H9 (cell line): Measurements from ENCODE around the gene DDO. TPM values are rescaled to one million over a fixed set of nuclear protein-coding genes. Genes with fewer than 3 reads are reported as not detected.

Source experiments
- DNase-seq: peaks from one replicate; pipeline ENCODE4 v3.0.0-alpha.2; 2017
- H2AFZ ChIP-seq: one replicate; pipeline ENCODE4 v1.6.1; 2013; ENCODE audit warnings: mild to moderate bottlenecking, low read length, control low read depth, moderate library complexity
- H2AK5ac ChIP-seq: 2 replicates; pipeline ENCODE4 v1.6.1; 2013; ENCODE audit warnings: low read length, control low read depth, mixed read lengths; ENCODE audit not compliant: insufficient read length
- H2BK120ac ChIP-seq: one replicate; pipeline ENCODE4 v1.6.1; 2013; ENCODE audit warnings: low read depth, mild to moderate bottlenecking, low read length, control low read depth, inconsistent platforms; ENCODE audit not compliant: poor library complexity, severe bottlenecking
- H2BK12ac ChIP-seq: 2 replicates; pipeline ENCODE4 v1.6.1; 2013; ENCODE audit warnings: low read length, control low read depth, mixed read lengths, low read depth; ENCODE audit not compliant: insufficient read length
- H2BK15ac ChIP-seq: 2 replicates; pipeline ENCODE4 v1.6.1; 2013; ENCODE audit warnings: low read depth, low read length, control low read depth
- H2BK20ac ChIP-seq: one replicate; pipeline ENCODE4 v1.6.1; 2013; ENCODE audit warnings: low read depth, mild to moderate bottlenecking, low read length, control low read depth, inconsistent platforms; ENCODE audit not compliant: poor library complexity, severe bottlenecking
- H2BK5ac ChIP-seq: 2 replicates; pipeline ENCODE4 v1.6.1; 2013; ENCODE audit warnings: low read length, control low read depth, mixed read lengths; ENCODE audit not compliant: insufficient read length
- H3K14ac ChIP-seq: 2 replicates; pipeline ENCODE4 v1.6.1; 2013; ENCODE audit warnings: low read length, control low read depth; ENCODE audit not compliant: insufficient read depth
- H3K18ac ChIP-seq: 2 replicates; pipeline ENCODE4 v1.6.1; 2013; ENCODE audit warnings: low read depth, mild to moderate bottlenecking, mixed read lengths, low read length, control low read depth; ENCODE audit not compliant: insufficient read length
- H3K23ac ChIP-seq: 2 replicates; pipeline ENCODE4 v1.6.1; 2013; ENCODE audit warnings: low read length, control low read depth, mixed read lengths, low read depth; ENCODE audit not compliant: insufficient read length
- H3K23me2 ChIP-seq: 2 replicates; pipeline ENCODE4 v1.6.1; 2013; ENCODE audit warnings: low read depth, mild to moderate bottlenecking, mixed read lengths, low read length, control low read depth; ENCODE audit not compliant: insufficient read length, poor library complexity, severe bottlenecking
- H3K27ac ChIP-seq: 2 replicates; pipeline ENCODE4 v1.5.1; 2013; ENCODE audit warnings: low read length, control low read depth, mixed read lengths, low read depth; ENCODE audit not compliant: insufficient read length
- H3K27me3 ChIP-seq: 2 replicates; pipeline ENCODE4 v1.6.1; 2013; ENCODE audit warnings: low read length, control low read depth, inconsistent platforms; ENCODE audit not compliant: insufficient read depth
- H3K4ac ChIP-seq: 2 replicates; pipeline ENCODE4 v1.6.1; 2013; ENCODE audit warnings: low read depth, mild to moderate bottlenecking, control low read depth, inconsistent platforms, low read length, moderate library complexity
- H3K4me1 ChIP-seq: 2 replicates; pipeline ENCODE4 v1.6.1; 2013; ENCODE audit warnings: low read length, control low read depth, inconsistent platforms; ENCODE audit not compliant: insufficient read depth
- H3K4me2 ChIP-seq: 2 replicates; pipeline ENCODE4 v1.6.1; 2013; ENCODE audit warnings: low read length, control low read depth, mixed read lengths; ENCODE audit not compliant: insufficient read length, insufficient read depth
- H3K56ac ChIP-seq: 2 replicates; pipeline ENCODE4 v1.6.1; 2013; ENCODE audit warnings: low read depth, mild to moderate bottlenecking, mixed read lengths, low read length, control low read depth; ENCODE audit not compliant: insufficient read length
- H3K79me1 ChIP-seq: 2 replicates; pipeline ENCODE4 v1.6.1; 2013; ENCODE audit warnings: low read depth, mild to moderate bottlenecking, moderate library complexity, low read length, control low read depth, inconsistent platforms; ENCODE audit not compliant: insufficient read depth, poor library complexity, severe bottlenecking
- H3K79me2 ChIP-seq: 2 replicates; pipeline ENCODE4 v1.6.1; 2013; ENCODE audit warnings: low read length, control low read depth, inconsistent platforms; ENCODE audit not compliant: insufficient read depth
- H3K9ac ChIP-seq: 2 replicates; pipeline ENCODE4 v1.6.1; 2013; ENCODE audit warnings: low read length, control low read depth, mixed read lengths; ENCODE audit not compliant: insufficient read length; ENCODE audit errors: extremely low read depth
- H3K9me3 ChIP-seq: one replicate; pipeline ENCODE4 v1.6.1; 2013; ENCODE audit warnings: low read depth, low read length, inconsistent platforms; ENCODE audit not compliant: control insufficient read depth
- H3T11ph ChIP-seq: one replicate; pipeline ENCODE4 v1.6.1; 2013; ENCODE audit warnings: mild to moderate bottlenecking, low read length, control low read depth, inconsistent platforms
- H4K20me1 ChIP-seq: one replicate; pipeline ENCODE4 v1.6.1; 2013; ENCODE audit not compliant: control insufficient read depth, insufficient read length, insufficient read depth
- H4K5ac ChIP-seq: 2 replicates; pipeline ENCODE4 v1.6.1; 2013; ENCODE audit warnings: low read depth, mild to moderate bottlenecking, mixed read lengths, low read length, control low read depth; ENCODE audit not compliant: insufficient read length
- H4K8ac ChIP-seq: replicated peaks from 2 replicates; pipeline ENCODE4 v1.6.1; 2013; ENCODE audit warnings: low read length, control low read depth, mixed read lengths, low read depth; ENCODE audit not compliant: insufficient read length
- H4K91ac ChIP-seq: 2 replicates; pipeline ENCODE4 v1.6.1; 2013; ENCODE audit warnings: low read depth, mild to moderate bottlenecking, moderate library complexity, mixed read lengths, low read length, control low read depth; ENCODE audit not compliant: insufficient read length
- H3K27ac Mint-ChIP-seq, 3 experiments: 2 replicates in 2 of 3; 3 replicates in 1 of 3; pipeline ENCODE4 v1.8.0; 2020 to 2021; ENCODE audit warnings: mixed read lengths in 3 of 3, mild to moderate bottlenecking in 1 of 3, moderate library complexity in 1 of 3
- H3K27me3 Mint-ChIP-seq: 2 replicates; pipeline ENCODE4 v1.8.0; 2021; ENCODE audit warnings: low read depth, mild to moderate bottlenecking, moderate library complexity, mixed read lengths
- H3K36me3 Mint-ChIP-seq, 3 experiments: 2 replicates in 2 of 3; 3 replicates in 1 of 3; pipeline ENCODE4 v1.8.0; 2020 to 2021; ENCODE audit warnings: low read depth in 3 of 3, mixed read lengths in 3 of 3; ENCODE audit not compliant: insufficient read depth in 1 of 3
- H3K4me1 Mint-ChIP-seq, 2 experiments: 2 replicates each; pipeline ENCODE4 v1.8.0; 2020; ENCODE audit warnings: mixed read lengths in 2 of 2
- H3K4me3 Mint-ChIP-seq, 2 experiments: 2 replicates in 1 of 2; 3 replicates in 1 of 2; pipeline ENCODE4 v1.8.0; 2020 to 2021; ENCODE audit warnings: mild to moderate bottlenecking in 2 of 2, mixed read lengths in 2 of 2, moderate library complexity in 1 of 2
- H3K9me3 Mint-ChIP-seq, 2 experiments: 2 replicates in 1 of 2; 3 replicates in 1 of 2; pipeline ENCODE4 v1.8.0; 2020; ENCODE audit warnings: mild to moderate bottlenecking in 2 of 2, mixed read lengths in 2 of 2, moderate library complexity in 1 of 2
- WGBS: extraction: QIAGEN DNeasy Blood & Tissue Kit; methylation state at CpG from one replicate; pipeline ENCODE4 v1.1.7; 2013; ENCODE audit warnings: missing lambda C conversion rate, low lambda C conversion rate, mixed read lengths; ENCODE audit not compliant: insufficient read length; ENCODE audit errors: extremely low coverage; 5-methylcytosine and 5-hydroxymethylcytosine counted together
- total RNA-seq: library from RNA; stranded (reverse); gene quantifications from 2 replicates; pipeline ENCODE4 v1.2.1, GENCODE V29; 2021
- TF ChIP-seq, protein P1 (sequence below): fragments of 200-600 bp; sonication (generic); conservative IDR thresholded peaks from 3 replicates; pipeline ENCODE4 v1.8.0; 2021; ENCODE audit warnings: antibody characterized with exemption, mild to moderate bottlenecking

The DDO gene
- total RNA-seq, 1 experiment from 2014 or later, result not detected

DNA sequence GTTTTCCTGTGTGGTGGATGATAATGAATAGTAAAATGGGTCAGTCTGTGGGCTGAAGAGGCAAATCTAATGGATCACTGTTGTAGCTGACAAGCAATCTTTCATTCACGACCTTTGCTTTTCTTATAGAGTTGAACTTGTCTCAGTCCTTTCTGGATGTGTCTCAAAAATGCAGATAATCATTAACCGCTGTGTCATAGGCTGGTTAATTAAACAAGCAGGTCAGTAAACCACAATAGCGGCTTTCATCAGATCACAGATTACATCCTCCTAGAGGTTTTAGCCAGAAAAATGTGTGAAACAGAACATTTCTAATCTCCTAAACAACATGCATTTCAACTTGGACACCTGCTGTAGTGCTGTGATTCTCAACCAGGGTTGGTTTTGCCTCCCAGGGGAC, 54.7 kb downstream of the DDO start:
- no peak overlapping the region for H2BK12ac ChIP-seq
- no peaks in the 10 kb centered on the region for H4K20me1 ChIP-seq
- WGBS, result no CpG with 5 or more reads among the region's 3 CpGs
- H2AK5ac ChIP-seq, result no peak overlapping the region
- H4K5ac ChIP-seq, result no peak overlapping the region
- H3K79me2 ChIP-seq, result no peaks in the 10 kb centered on the region
- peaks cover 2% of the 10 kb centered on the region for H3K23me2 ChIP-seq
- H3K27me3 ChIP-seq, result peaks cover 16% of the 10 kb centered on the region; the same call in 1 of the 2 replicates
- H3K14ac ChIP-seq, result no peak overlapping the region
- peaks cover 43% of the 10 kb centered on the region for H3K27me3 Mint-ChIP-seq
- no peak overlapping the region for H3K23ac ChIP-seq
- no peak overlapping the region for H3K27ac Mint-ChIP-seq
- H3T11ph ChIP-seq, result no peak overlapping the region
- no peak overlapping the region for H2AFZ ChIP-seq
- no peak overlapping the region for H2BK15ac ChIP-seq
- no peak overlapping the region for H4K8ac ChIP-seq
- no peaks in the 10 kb centered on the region for H3K9me3 ChIP-seq
- no peak overlapping the region for H3K9ac ChIP-seq
- no peaks in the 10 kb centered on the region for H3K79me1 ChIP-seq
- no peak overlapping the region for H2BK5ac ChIP-seq
- TF ChIP-seq, protein P1, sequence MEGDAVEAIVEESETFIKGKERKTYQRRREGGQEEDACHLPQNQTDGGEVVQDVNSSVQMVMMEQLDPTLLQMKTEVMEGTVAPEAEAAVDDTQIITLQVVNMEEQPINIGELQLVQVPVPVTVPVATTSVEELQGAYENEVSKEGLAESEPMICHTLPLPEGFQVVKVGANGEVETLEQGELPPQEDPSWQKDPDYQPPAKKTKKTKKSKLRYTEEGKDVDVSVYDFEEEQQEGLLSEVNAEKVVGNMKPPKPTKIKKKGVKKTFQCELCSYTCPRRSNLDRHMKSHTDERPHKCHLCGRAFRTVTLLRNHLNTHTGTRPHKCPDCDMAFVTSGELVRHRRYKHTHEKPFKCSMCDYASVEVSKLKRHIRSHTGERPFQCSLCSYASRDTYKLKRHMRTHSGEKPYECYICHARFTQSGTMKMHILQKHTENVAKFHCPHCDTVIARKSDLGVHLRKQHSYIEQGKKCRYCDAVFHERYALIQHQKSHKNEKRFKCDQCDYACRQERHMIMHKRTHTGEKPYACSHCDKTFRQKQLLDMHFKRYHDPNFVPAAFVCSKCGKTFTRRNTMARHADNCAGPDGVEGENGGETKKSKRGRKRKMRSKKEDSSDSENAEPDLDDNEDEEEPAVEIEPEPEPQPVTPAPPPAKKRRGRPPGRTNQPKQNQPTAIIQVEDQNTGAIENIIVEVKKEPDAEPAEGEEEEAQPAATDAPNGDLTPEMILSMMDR, result no peak
- no peak overlapping the region for H3K27ac ChIP-seq
- no peak overlapping the region for H3K18ac ChIP-seq
- no peaks in the 10 kb centered on the region for H3K36me3 Mint-ChIP-seq
- H4K91ac ChIP-seq, result no peak overlapping the region
- no peak overlapping the region for H2BK120ac ChIP-seq
- H3K4me1 ChIP-seq, result peaks cover under 1% of the 10 kb centered on the region; the same call in 1 of the 2 replicates
- no peak overlapping the region for H3K4ac ChIP-seq
- no peak overlapping the region for H2BK20ac ChIP-seq
- no peak overlapping the region for H3K4me3 Mint-ChIP-seq
- peaks cover 41 to 46% of the 10 kb centered on the region in 2 experiments for H3K4me1 Mint-ChIP-seq
- no peak overlapping the region for H3K56ac ChIP-seq
- no peak for DNase-seq
- peaks cover 0 to 4% of the 10 kb centered on the region in 2 experiments; a peak in 3 of 5 replicates for H3K9me3 Mint-ChIP-seq
- H3K4me2 ChIP-seq, result no peak overlapping the region
